ENCODE results near the gene WIPF3. TPM values are rescaled to one million over a fixed set of nuclear protein-coding genes. Genes with fewer than 3 reads are reported as not detected.

The WIPF3 gene
- total RNA-seq, 1 experiment from 2014 or later = not detected

DNA sequence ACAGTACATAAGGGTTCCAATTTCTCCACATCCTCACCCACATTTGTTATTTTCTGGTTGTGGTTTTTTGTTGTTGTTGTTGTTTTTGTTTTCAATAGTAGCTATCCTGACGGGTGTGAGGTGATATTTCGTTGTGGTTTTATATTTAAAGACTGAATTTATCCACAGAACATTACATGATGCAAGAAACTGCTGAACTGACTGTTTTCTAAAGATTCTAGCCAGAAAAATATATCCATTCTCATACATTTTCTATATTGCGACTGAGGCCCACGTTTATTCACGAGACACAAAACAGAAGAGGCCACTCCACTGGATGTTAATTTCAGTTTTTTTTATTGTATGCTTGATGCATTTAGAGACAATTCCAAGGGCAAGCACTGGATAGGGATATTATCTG, 113.5 kb downstream of the WIPF3 start:
- peaks cover 4% of the 10 kb centered on the region for H3K36me3 Mint-ChIP-seq (ENCODE audit: insufficient read depth, unreplicated experiment)
- CTCF ChIA-PET = interaction anchor here (0.7 to 4.7 kb wide), 14 partner anchors 11 to 949 kb away, joined by 3 to 59 read pairs (median 6); no protein-coding TSS in a partner anchor
- intact Hi-C loops (cut with micrococcal nuclease) = loop anchor here (5.0 kb wide), 2 partner anchors 157 to 997 kb away; no protein-coding TSS in a partner anchor
- POLR2A ChIA-PET = no interaction called here
- H3K27me3 Mint-ChIP-seq (ENCODE audit: insufficient read depth, unreplicated experiment) = peaks cover 38% of the 10 kb centered on the region
- TF ChIP-seq, protein P1, sequence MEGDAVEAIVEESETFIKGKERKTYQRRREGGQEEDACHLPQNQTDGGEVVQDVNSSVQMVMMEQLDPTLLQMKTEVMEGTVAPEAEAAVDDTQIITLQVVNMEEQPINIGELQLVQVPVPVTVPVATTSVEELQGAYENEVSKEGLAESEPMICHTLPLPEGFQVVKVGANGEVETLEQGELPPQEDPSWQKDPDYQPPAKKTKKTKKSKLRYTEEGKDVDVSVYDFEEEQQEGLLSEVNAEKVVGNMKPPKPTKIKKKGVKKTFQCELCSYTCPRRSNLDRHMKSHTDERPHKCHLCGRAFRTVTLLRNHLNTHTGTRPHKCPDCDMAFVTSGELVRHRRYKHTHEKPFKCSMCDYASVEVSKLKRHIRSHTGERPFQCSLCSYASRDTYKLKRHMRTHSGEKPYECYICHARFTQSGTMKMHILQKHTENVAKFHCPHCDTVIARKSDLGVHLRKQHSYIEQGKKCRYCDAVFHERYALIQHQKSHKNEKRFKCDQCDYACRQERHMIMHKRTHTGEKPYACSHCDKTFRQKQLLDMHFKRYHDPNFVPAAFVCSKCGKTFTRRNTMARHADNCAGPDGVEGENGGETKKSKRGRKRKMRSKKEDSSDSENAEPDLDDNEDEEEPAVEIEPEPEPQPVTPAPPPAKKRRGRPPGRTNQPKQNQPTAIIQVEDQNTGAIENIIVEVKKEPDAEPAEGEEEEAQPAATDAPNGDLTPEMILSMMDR (IDR thresholded peaks at IDR 0.05; ENCODE audit: unreplicated experiment) = no peak
- H3K4me1 Mint-ChIP-seq (ENCODE audit: insufficient read depth, unreplicated experiment) = peaks cover 3% of the 10 kb centered on the region
- H3K9me3 Mint-ChIP-seq (ENCODE audit: unreplicated experiment) = no peaks in the 10 kb centered on the region
- H3K4me3 Mint-ChIP-seq (ENCODE audit: unreplicated experiment) = no peak overlapping the region
- BruUV-seq (replicated peaks) = no TSS peak
- no peak for DNase-seq (ENCODE audit: unreplicated experiment)
- H3K27ac Mint-ChIP-seq (ENCODE audit: low read depth, unreplicated experiment) = no peak overlapping the region

DNA sequence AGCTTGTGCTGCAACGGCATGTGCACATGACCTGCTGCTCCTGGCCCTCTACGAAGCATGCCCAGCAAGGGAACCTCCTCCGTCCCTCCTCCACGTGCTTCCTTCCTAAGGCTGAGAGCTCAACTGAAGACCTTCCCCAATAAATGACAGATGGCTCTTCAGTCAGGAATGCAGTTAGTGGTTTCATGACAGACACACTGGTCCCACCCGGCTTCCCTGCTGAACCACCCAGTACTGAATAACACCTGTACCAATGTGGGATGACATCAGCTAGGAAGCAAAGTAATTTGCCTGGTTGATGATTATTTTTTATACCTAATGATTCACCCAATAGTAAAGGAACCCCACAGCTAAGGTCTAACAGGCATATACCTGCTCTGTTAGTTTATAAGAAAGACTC, 114.2 kb downstream of the WIPF3 start:
- no TSS peak for BruUV-seq (replicated peaks)
- intact Hi-C loops (cut with micrococcal nuclease) = loop anchor here (5.0 kb wide), 2 partner anchors 158 to 998 kb away; no protein-coding TSS in a partner anchor
- CTCF ChIA-PET = interaction anchor here (0.6 to 4.7 kb wide), 40 partner anchors 8 to 998 kb away, joined by 3 to 59 read pairs (median 6); no protein-coding TSS in a partner anchor

DNA sequence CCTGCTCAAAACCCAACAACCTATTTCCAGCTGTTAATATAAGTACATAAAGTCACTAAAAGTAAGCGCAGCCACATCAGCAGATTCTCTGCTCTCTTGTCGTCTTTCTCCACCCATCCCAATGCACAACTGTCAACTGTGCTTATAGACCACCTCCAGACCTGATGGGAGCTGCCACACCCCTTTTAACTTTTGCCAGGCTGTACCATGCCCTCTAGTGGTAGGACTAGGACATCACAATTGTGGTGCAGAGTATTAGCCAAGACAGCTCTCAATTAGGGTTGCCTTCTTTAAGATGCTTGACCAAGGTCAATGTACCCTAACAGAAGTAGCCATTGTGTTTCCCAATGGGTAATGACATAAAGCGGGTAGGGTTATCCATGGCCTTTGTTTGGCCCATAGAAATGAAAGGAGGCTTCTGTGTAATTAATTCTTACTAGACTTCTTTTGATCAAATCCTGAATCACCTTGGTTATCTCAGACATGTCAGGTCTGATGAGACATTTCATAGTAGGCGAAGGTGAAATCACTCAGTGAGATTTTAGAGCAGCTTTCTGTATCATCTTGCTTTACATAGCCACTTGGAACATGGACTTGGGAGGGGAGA, 115.2 kb downstream of the WIPF3 start:
- Mint-ChIP-seq H3K4me3 (ENCODE audit: unreplicated experiment) (no peak overlapping the region), H3K9me3 (ENCODE audit: unreplicated experiment) (no peaks in the 10 kb centered on the region), H3K36me3 (ENCODE audit: insufficient read depth, unreplicated experiment) (peaks cover 7% of the 10 kb centered on the region), H3K27me3 (ENCODE audit: insufficient read depth, unreplicated experiment) (peaks cover 28% of the 10 kb centered on the region), H3K27ac (ENCODE audit: low read depth, unreplicated experiment) (no peak overlapping the region), H3K4me1 (ENCODE audit: insufficient read depth, unreplicated experiment) (peaks cover 3% of the 10 kb centered on the region)
- POLR2A ChIA-PET = interaction anchor here (0.9 to 1.1 kb wide), 4 partner anchors 8 to 285 kb away, joined by 3 to 6 read pairs (median 4); no protein-coding TSS in a partner anchor
- no TSS peak for BruUV-seq (replicated peaks)
- peak; percentile 75 for DNase-seq (ENCODE audit: unreplicated experiment)
- intact Hi-C loops (cut with micrococcal nuclease) = loop anchor here (1.0 to 5.0 kb wide), 6 partner anchors 43 to 999 kb away; no protein-coding TSS in a partner anchor
- TF ChIP-seq, protein P1 (IDR thresholded peaks at IDR 0.05; ENCODE audit: unreplicated experiment) = peak; percentile 82
- CTCF ChIA-PET = interaction anchor here (0.6 to 4.7 kb wide), 61 partner anchors 9 to 1350 kb away, joined by 3 to 59 read pairs (median 4); partner anchors contain the start of gene PRR15

More for the DNA sequence above, 114.2 kb downstream of the WIPF3 start:
- Mint-ChIP-seq H3K9me3 (ENCODE audit: unreplicated experiment) (no peaks in the 10 kb centered on the region), H3K4me3 (ENCODE audit: unreplicated experiment) (no peak overlapping the region), H3K36me3 (ENCODE audit: insufficient read depth, unreplicated experiment) (peaks cover 7% of the 10 kb centered on the region), H3K27me3 (ENCODE audit: insufficient read depth, unreplicated experiment) (peaks cover 31% of the 10 kb centered on the region), H3K4me1 (ENCODE audit: insufficient read depth, unreplicated experiment) (peaks cover 3% of the 10 kb centered on the region), H3K27ac (ENCODE audit: low read depth, unreplicated experiment) (no peak overlapping the region)
- TF ChIP-seq, protein P1 (IDR thresholded peaks at IDR 0.05; ENCODE audit: unreplicated experiment) = no peak
- POLR2A ChIA-PET = interaction anchor here (1.1 kb wide), 1 partner anchor 279 kb away, joined by 4 read pairs; no protein-coding TSS in a partner anchor
- no peak for DNase-seq (ENCODE audit: unreplicated experiment)

DNA sequence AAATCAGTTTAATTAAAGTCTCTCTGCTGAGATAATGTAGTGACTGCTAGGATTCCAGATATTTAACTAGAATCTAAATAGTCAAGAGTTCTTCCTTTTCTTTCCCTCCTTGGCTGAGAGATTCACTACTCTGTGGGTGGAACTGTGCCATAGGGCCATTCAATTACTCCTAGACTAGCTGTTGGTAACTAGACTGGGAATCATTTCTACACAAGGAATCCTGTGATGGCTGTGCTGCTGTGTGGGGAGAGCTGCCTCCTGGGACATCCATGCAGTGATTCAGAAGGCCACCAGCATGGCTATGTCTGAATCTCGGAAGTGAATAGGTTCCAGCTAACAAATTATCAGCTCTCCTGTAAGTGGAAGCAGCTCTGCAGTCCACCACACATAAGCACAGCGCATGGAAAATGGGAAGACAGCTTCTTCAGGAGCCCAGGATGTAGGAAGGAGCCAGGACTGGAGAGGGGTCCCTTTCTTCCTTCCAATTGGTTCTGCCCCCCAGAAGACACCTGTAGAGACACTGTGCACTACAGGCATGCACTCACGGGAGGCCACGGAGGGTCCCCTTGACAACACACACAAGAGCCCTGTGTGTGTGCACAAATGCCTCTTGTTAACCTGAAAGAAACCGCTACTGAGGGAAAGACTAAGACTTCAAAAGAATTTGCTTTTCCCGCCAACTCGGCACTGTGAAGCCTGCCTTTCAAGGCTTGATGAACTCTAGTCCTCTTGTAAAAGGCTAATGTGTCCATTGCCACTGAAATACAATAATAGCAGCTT, 116.8 kb downstream of the WIPF3 start:
- intact Hi-C loops (cut with micrococcal nuclease) = loop anchor here (5.0 kb wide), 2 partner anchors 161 to 1001 kb away; no protein-coding TSS in a partner anchor
- Mint-ChIP-seq H3K27ac (ENCODE audit: low read depth, unreplicated experiment) (no peak overlapping the region), H3K4me1 (ENCODE audit: insufficient read depth, unreplicated experiment) (peaks cover 3% of the 10 kb centered on the region), H3K36me3 (ENCODE audit: insufficient read depth, unreplicated experiment) (peaks cover 7% of the 10 kb centered on the region), H3K27me3 (ENCODE audit: insufficient read depth, unreplicated experiment) (peaks cover 20% of the 10 kb centered on the region), H3K4me3 (ENCODE audit: unreplicated experiment) (no peak overlapping the region), H3K9me3 (ENCODE audit: unreplicated experiment) (no peaks in the 10 kb centered on the region)
- no TSS peak for BruUV-seq (replicated peaks)
- CTCF ChIA-PET = interaction anchor here (0.6 to 4.7 kb wide), 15 partner anchors 8 to 1199 kb away, joined by 3 to 59 read pairs (median 11); partner anchors contain the start of gene WIPF3
- DNase-seq (ENCODE audit: unreplicated experiment) = no peak
- POLR2A ChIA-PET = no interaction called here
- TF ChIP-seq, protein P1 (IDR thresholded peaks at IDR 0.05; ENCODE audit: unreplicated experiment) = no peak

Data from MCF 10A (cell line).